ENCODE data around the gene MRPL12.
"Not testable (repeated sequence)": the region's sequence is repeated elsewhere in the genome, so short reads cannot be mapped to it uniquely, and the experiment has no call there.

The MRPL12 gene

DNA sequence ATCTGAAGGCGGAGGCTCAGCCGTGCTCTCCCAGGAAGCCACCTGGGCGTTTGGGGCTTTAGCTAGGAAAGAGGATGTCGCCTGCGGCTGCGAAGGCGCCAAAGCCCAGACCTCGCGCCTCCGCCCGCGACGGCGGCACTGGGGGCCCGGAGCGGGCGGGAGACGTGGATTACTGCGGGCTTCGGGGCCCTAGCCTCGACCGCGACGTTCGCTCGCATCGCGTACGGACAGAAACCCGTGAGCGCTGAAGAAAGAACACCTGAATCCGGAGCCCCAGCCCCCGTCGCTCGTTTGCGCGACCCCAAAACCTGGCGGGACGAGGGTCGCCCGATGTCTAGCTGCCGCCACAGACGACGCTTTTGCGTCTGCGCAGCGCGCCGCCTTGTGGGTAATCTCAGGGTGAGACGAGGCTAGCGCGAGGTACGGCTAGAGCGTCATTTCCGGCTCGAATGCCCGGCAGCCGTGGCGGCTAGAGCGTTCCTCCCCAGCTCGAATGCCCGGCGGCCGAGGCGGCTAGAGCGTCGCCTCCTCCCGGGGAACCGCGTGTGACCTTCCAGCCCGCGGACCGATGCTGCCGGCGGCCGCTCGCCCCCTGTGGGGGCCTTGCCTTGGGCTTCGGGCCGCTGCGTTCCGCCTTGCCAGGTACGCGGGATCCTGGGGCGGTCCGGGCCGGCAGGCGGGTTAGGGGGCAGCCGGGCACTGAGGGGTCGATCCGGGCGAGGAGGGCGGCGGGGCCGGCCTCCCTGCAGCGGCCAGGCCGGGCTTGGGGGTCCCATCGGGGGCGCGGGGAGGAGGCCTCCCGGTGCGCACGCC, at the start of gene MRPL12:
TSS of gene MRPL12 (plus strand) at position 434 of the 813 bp plus-strand sequence. CDS start at position 569, 135 bp downstream.
- in situ Hi-C loops (cut with HindIII; ENCODE audit: low sequenced_read_pairs): no loop called here

DNA sequence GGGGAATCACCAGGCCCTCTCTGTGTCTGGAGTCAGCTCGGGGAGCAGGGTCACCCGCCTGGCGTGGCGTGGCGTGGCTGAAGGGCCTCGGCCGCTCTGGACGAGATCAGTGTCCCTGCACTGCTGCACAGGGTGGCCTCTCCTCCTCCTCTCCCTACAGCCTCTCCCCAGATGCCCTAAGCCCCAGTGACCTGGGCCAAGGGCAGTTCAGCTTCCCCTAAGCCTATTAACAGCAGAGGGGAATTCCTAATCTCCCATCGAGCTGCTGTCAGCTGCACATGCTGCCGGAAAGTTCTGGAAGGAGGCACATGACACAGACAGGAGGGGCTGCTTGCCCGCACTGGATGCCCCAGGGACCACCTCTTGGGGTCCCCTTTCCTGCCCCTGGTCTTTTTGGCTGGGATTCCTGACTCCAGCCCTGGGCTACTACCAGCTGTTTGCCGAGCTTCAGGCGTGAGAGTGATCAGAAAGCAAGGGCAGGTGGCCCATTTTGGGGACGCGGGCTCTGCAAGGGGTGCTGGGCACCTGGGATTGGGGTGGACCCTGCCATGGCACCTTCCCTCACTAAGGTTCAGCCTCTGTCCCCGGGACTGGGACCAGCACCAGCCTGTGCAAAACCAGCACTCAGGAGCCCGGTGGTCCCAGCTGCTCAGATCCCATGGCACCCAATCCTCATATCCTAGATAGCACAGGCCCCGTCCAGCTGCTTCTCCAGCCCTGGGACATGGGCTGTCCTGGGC, 47.6 kb upstream of the MRPL12 start:
- in situ Hi-C loops (cut with HindIII; ENCODE audit: low sequenced_read_pairs): no loop called here

DNA sequence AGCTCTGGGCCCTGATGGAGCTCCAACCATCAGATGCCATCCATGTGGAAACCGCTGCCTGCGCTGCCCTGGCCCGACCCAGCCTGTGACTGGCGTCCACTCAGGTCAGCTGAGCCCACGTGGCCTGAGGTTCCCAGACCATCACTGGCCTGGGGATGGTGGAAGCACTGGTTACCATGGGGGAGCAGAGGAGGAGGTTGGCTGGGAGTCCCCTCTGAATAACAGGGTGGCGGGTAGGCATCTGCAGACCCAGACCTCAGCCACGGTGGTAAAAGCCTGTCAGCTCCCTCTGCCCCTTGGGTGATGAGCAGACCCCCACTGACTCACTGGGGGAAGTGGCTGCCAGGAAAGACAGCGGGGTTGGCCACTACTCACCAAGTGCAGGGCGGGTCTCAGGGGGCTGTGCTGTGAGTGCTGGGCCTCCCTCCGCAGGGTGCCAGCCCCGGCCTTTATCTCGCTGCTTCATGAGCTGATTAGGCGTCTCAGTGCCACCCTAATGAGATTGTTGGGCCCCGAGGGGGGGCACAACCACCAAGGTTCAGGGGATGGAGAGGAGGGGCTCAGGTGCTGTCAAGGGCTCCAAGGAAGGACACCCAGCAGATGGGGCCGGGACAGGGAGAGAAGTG, 46.9 kb upstream of the MRPL12 start, which contains the start of gene PDE6G:
TSS of gene PDE6G (minus strand) at position 425 of the 626 bp plus-strand sequence. CDS start 3,237 bp downstream, outside the sequence.
- in situ Hi-C loops (cut with HindIII; ENCODE audit: low sequenced_read_pairs): no loop called here

DNA sequence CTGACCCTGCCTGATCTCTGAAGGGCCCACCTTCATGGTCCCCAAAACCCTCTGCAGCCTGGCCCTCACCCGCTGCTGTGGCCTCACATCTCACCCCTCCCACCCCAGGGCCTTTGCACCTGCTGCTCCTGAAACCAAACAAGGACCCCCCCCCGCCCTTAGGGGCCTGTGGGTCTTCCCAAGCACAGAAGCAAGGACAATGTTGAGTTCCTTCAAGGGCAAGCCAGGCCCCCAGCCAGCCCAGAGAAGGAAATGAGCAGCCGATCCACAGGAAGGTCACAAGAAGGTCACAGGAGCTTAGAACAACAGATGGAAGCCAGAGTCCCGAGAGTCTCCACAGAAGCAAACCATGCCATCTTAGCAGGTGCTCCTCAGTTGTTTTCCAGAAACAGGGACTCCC, 46.3 kb upstream of the MRPL12 start:
- in situ Hi-C loops (cut with HindIII; ENCODE audit: low sequenced_read_pairs): no loop called here

DNA sequence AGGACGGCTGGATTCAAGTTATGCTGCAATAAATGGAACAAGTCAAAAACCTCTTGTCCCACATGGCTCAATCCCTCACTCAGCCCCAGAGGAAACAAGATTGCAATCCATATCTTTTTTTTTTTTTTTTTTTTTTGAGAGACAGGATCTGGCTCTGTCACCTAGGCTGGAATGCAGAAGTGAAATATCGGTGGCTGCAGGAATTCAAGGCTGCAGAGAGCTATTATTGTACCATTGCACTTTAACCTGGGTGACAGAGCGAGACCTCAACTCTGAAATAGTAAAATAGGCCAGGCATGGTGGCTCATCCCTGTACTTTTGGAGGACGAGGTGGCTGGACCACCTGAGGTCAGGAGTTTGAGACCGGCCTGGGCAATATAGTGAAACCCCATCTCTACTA, 44.1 kb upstream of the MRPL12 start:
- in situ Hi-C loops (cut with HindIII; ENCODE audit: low sequenced_read_pairs): no loop called here

DNA sequence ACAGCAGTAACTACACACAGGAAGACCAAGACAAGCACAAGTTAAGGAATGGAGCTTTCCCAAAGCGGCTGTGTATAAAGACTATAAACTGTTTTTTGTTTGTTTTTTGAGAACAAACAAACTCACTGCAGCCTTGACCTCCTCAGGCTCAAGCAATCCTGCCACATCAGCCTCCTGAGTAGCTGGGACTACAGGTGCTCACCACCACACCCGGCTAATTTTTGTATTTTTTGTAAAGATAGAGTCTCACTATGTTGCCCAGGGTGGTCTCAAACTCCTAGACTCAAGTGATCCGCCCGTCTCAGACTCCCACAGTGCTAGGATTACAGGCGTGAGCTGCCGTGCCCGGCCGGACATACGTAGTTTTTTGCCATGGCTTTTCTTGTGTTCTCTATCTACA, 42.7 kb upstream of the MRPL12 start:
- in situ Hi-C loops (cut with HindIII; ENCODE audit: low sequenced_read_pairs): no loop called here

DNA sequence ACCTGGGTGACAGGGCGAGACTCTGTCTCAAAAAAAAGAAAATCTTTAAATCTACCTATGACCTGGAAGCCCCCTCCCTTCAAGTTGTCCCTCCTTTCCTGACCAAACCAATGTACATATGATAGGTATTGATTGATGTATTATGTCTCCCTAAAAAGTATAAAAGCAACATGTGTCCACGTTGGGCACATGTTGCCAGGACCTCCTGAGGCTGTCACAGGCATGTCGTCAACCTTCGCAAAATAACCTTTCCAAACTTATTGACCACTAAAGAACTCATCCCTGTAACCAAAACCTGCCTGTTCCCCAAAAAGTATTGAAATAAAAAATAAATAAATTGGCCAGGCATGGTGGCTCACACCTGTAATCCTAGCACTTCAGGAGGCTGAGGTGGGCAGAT, 41.2 kb upstream of the MRPL12 start:
- in situ Hi-C loops (cut with HindIII; ENCODE audit: low sequenced_read_pairs): no loop called here

DNA sequence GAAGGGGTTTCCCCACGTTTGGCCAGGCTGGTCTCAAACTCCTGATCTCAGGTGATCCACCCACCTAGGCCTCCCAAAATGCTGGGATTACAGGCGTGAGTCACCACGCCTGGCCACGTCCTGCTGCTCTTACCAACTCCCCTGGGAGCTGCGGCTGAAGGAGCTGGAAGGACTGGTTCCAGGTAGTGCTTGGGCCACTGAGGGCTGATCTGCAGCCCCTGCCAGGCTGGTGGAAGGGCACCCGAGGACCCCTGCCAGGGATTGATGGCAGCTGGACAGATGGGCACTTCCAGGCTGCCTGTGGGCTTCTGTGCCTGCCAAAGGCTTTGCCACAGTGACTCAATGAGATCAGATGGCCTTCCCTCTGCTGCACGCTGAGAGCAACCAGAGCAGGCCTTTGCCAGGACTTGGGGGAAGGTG, 39.1 kb upstream of the MRPL12 start:
- in situ Hi-C loops (cut with HindIII; ENCODE audit: low sequenced_read_pairs): no loop called here

DNA sequence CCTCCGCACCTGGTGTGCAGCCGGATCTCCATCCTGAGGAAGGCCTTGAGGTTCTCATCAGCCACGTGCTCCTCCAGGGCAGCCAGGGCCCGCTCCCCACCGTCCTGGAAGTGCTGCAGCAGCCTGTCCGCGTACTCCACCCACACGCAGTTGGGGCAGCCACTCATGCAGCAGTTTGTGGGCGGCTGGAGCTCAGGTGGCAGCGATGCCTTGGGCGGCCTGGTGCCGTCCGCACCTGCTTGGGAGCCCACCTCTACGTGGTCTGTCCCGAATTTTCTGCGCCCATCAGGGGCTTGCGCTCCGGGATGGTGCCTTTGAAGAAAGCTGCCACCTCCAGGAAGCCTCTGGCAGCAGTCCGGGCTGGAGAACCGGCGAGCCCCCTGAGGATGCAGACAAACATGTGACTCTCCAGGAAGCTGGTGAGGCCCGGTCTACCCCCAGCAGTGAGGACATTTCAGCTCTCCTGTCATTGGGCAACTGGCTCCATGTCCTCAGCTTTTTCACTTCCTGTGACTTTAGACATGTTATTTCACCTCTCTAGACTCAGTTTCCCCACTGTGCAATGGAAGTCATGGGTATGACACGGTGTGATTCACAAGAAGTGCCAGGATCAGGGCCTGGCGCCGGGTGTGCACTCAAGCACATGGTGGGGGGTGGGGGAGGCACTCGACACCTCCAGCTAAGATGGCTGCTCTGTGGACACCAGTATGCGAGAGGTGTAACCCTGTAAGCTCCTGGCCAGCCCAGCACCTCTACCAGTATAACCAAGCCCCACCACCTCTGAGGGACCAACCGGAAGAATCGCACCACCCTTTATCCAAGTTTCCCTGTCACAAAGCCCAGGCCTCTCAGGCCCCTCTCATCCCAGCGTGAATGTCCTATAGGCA, 37.7 kb upstream of the MRPL12 start:
- in situ Hi-C loops (cut with HindIII; ENCODE audit: low sequenced_read_pairs): no loop called here

DNA sequence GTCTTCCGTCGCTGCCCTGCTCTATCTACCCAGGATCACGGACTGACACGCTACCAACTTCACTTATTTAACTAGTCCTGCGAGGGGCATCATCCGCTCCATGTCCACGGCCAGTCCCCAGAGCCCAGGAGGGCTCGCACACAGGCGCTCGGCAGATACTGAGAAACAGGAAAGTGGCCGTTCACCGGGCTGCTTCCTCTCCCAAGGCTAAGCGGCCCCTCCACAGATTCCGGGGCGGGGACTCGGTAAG, 37.1 kb upstream of the MRPL12 start:
- in situ Hi-C loops (cut with HindIII; ENCODE audit: low sequenced_read_pairs): no loop called here

DNA sequence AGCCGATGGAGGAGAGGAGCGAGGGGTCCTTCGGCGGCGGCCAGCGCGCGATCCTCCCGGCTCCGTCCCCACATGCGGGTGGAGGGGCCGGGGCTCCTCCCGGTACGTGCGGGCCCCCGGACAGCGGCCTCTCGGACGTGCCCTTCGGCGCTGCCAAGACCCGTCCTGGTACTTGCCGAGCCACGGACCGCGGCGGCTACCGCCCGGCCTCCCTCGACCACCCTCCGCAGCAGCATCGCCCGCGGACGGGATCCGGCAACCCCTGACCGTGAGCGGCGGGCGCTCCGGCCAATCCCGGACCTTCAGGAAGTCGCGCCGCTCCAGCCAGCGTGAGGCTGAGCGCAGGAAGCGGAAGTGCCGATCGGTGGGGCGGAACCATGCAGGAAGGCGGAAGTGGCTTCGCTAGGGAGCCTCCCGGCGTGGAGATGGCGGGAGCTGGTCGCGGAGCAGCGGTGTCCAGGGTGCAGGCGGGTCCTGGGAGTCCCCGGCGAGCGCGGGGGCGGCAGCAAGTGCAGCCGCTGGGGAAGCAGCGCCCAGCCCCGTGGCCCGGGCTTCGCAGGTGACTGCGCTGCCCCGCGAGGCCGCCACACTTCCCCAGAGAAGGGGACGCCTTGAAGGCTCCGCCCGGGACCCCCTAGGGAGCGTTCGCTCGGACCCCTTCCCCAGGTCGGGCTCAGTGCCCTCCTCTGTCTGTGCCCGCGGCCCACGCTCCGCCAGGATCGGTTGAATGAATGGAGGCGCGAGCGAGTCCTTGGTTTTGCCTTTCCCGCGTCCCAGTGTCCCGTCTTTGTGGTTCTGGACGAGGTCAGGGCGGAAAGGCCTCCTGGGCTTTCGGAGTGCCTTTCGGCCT, 36.6 kb upstream of the MRPL12 start, which contains the start of the genes CCDC137 and OXLD1:
TSS of gene CCDC137 (plus strand) at position 396 of the 850 bp plus-strand sequence. CDS start at position 426, 30 bp downstream.
TSS of gene OXLD1 (minus strand) at position 264 of the 850 bp plus-strand sequence. CDS start at position 236, 28 bp downstream.
- in situ Hi-C loops (cut with HindIII; ENCODE audit: low sequenced_read_pairs): no loop called here

DNA sequence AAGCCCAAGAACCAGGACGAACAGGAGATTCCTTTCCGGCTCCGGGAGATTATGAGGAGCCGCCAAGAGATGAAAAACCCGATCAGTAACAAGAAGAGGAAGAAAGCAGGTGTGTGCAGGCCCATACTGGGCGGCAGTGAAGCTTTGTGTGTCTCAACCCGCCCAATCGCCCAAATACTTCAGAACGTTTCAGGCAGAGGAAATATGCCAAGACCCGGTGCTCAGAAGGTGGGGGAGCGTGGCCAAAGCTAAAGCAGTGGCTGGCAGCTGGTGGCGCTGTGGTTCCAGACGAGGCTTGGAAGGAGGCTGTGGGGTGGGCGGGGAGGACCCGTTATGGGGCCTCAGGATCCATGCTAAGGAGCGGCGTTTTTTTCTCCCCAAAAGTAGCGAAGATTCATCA, 35.4 kb upstream of the MRPL12 start:
- in situ Hi-C loops (cut with HindIII; ENCODE audit: low sequenced_read_pairs): no loop called here

DNA sequence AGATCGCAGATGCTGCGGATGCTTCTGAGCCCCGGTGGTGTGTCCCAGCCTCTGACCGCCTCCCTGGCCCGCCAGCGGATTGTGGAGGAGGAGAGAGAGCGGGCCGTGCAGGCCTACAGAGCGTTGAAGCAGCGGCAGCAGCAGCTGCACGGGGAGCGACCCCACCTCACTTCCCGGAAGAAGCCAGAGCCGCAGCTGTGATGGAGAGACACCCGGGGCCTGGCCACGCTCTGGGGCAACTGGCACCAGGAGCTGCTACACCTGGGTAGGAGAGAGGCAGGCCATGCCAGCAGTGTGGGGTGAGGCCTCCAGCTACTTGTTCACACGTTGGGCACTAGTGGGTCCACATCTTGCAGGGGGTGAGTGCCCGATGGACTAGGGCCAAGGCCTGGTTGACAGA, 30.7 kb upstream of the MRPL12 start:
- in situ Hi-C loops (cut with HindIII; ENCODE audit: low sequenced_read_pairs): no loop called here

DNA sequence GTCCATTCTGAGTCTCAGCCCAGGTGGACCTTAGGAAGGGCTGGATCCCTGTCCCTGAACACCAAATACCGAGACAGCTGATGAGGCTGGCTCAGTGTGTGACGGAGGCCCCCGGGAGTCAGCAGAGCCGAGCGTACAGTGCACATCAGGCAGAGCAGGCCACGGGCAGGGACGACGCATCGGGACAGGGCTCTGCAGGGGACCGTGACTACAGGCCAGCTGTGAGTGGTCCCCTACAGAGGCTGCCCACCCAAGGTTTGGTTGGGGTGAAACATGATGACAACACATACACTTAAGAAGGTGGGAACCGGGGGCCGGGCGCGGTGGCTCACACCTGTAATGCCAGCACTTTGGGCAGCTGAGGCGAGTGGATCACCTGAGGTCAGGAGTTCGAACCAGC, 30.2 kb upstream of the MRPL12 start:
- in situ Hi-C loops (cut with HindIII; ENCODE audit: low sequenced_read_pairs): no loop called here

DNA sequence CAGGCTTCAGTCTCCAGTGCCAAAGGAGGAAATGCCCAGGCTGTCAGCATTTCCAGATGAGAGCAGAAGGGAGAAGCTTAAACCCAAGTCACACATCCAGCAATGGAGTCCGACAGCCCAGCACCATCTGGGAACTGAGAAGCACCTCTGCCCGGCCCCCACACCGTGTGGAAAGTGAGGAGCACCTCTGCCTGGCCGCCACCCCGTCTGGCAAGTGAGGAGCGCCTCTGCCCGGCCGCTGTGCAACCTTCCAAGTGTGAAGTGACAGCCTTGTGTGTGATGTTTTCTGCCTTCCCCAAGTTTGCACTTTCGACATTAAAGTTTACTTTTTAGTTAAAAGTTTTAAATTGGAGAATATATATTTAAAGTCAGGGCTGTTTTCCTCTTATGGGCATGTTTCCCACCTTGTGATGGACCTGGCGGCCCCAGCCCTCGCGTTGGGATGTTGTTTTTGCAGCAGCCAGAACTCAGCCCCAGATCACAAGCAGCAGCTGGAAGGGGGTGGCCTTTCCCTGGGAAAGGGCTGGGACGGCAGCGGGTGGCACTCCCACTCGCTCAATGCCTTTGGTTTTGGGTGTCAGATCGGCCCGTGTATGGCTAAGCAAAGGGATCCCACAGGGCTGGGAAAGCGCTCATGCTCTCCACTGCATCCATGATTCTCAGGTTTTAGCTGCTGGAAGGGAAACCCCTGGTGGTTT, 29.5 kb upstream of the MRPL12 start:
- in situ Hi-C loops (cut with HindIII; ENCODE audit: low sequenced_read_pairs): no loop called here

DNA sequence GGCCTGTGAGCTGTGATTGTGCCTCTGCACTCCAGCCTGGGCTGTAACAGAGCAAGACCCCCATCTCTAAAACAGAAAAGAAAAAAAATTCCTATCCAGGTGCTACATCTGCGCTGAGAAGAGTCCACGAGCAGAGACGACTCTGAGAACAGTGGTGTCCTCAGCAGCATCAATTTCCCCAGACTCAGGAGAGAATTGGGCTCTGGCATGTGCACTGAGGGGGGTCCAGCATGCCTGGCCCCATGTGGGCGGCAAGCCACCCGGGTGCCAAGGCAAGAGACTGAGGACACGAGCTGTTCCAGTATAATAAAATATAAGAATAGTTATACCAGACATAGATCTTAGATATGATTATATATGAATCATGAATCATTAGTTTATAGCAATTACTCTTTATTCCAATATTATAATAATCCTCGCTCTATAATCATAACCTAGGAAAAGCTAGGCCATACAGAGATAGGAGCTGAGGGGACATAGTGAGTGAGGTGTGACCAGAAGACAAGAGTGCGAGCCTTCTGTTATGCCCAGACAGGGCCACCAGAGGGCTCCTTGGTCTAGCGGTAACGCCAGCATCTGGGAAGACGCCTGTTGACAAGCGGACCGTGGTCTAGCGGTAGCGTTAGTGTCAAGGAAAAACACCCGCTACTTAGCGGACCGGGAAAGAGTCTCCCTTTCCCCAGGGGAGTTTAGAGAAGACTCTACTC, 27.5 kb upstream of the MRPL12 start:
- in situ Hi-C loops (cut with HindIII; ENCODE audit: low sequenced_read_pairs): not testable (repeated sequence)

DNA sequence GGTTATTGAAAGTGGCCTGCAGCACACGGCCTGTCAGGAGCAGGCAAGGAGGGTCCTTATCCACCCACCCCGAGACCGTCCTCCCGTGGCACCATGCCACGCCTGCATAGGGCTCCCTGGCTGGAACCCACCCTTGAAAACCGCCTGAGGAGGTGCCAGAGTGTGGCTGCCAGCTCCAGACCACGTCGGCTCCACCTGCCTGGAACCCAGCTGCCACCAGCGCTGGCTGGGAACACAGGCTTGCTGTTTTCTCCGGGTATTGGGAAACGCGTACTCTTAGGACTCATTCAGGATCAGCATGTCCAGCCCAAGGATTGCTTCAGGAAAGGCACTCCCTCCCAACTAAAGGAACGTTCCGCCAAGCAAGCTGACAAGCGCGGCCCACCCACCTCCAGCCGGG, 26.3 kb upstream of the MRPL12 start:
- in situ Hi-C loops (cut with HindIII; ENCODE audit: low sequenced_read_pairs): no loop called here

DNA sequence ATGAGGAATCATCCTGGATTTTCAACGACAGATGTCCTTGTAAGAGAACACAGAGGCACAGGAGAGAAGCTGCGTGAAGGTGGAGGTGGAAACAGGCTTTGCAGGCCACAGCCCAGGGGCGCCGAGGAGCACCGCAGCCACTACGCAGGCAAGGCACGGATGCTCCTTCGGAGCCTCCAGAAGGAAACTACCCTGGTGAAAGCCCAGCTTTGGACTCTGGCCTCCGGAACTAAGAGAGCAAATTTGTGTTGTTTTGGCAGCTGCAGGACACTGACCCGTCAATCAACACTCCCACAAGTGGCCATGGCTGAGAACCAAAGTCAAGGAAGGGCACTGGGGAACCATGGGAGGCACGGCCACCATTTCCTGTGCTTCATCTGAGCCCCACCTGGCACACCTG, 23.0 kb upstream of the MRPL12 start:
- in situ Hi-C loops (cut with HindIII; ENCODE audit: low sequenced_read_pairs): no loop called here

DNA sequence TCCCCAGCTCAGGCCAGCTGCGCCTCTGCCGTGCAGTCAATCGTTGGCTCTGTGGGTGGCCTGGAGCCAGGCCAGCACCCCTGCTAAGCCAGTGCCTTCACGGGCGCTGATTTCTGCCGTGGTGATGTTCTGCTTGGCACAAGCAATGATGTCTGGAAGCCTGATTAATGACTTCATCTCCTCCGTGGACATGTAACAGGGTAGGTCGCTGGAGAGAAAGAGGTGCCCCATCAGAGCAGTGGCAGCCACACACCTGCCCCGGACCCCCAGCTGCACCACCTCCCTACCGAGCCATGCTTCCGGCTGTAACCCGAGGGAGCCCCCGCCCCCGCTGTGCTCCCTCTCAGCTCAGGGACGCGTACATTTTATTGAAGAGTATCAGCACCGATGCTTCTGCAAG, 21.5 kb upstream of the MRPL12 start:
- in situ Hi-C loops (cut with HindIII; ENCODE audit: low sequenced_read_pairs): no loop called here

All from DLD1 (cell line).